H1 (cell line): ENCODE data around the gene LRP1-AS. TPM values are rescaled to one million over a fixed set of nuclear protein-coding genes. Genes with fewer than 3 reads are reported as not detected.

Experiments
- CHD7 ChIP-seq: fragments of 300-600 bp; sonication (generic); IDR thresholded peaks from 2 replicates; pipeline ENCODE4 v1.7.1; 2012; ENCODE audit warnings: low read length, moderate library complexity, mild to moderate bottlenecking, inconsistent platforms; ENCODE audit not compliant: insufficient replicate concordance
- YY1 ChIP-seq: IDR thresholded peaks from 2 replicates; pipeline ENCODE4 v1.6.1; 2011; ENCODE audit warnings: low read depth, mild to moderate bottlenecking, low read length
- polyA plus RNA-seq, 7 experiments: library from polyadenylated mRNA; depleted of rRNA in 3 of 7; stranded (reverse) in 5 of 7; unstranded in 2 of 7; fragments of >200 nt in 5 of 7; fragments of 200-250 nt in 2 of 7; gene quantifications; 1 replicate in 5 of 7; 2 replicates in 1 of 7; 4 replicates in 1 of 7; pipeline versions ENCODE4 v1.2.1 to v1.2.3, GENCODE V29; 2011 to 2013; ENCODE audit warnings: missing spikeins in 2 of 7, mixed read lengths in 2 of 7
- total RNA-seq: library from RNA; stranded (reverse); fragmentation: NEBNext Ultra II Directional; extraction: Animal tissue kit (Norgen Biotek cat#: 25700); gene quantifications from 2 replicates; pipeline ENCODE4 v1.2.1, GENCODE V29; 2021

The LRP1-AS gene
- total and polyA plus RNA-seq, 2 of the 8 experiments (the other 6 are each of a cell fraction or from before 2014, with no cell fraction given) = not detected

GRCh38 chr12:57098546-57098945 lies 48.9 kb downstream of the LRP1-AS start (continued):
- TF ChIP-seq CHD7 (no peak), YY1 (no peak)
